CD4-positive, alpha-beta T cell treated with Interferon gamma for 1 hour (primary cell): ENCODE measurements around the gene KIDINS220.
A peak's percentile ranks its signal among the peaks of the same experiment; 100 is the strongest.

ENCODE experiments used
- DNase-seq: peaks from one replicate; pipeline ENCODE4 v3.0.0-alpha.2; 2020

Gene KIDINS220

GRCh38 chr2:8685697-8686358 is 151.6 kb downstream of the KIDINS220 start:
- peak; percentile 72 for DNase-seq

- peak; percentile 29 for DNase-seq
Observed at GRCh38 chr2:8684878-8685696, 152.3 kb downstream of the KIDINS220 start.

- DNase-seq: peak; percentile 33
Observed at GRCh38 chr2:8684540-8684877, 152.9 kb downstream of the KIDINS220 start.

GRCh38 chr2:8682719-8683667 is 154.4 kb downstream of the KIDINS220 start:
- DNase-seq: peak; percentile 34

- peak; percentile 98 for DNase-seq
Observed at GRCh38 chr2:8681786-8682692, 155.4 kb downstream of the KIDINS220 start, which contains the start of gene ID2. TSS of gene ID2 (plus strand) at chr2:8682056. CDS start at chr2:8682166, 110 bp downstream.

GRCh38 chr2:8680822-8681760 is 156.3 kb downstream of the KIDINS220 start:
- peak; percentile 42 for DNase-seq

- DNase-seq: no peak
Observed at GRCh38 chr2:8679827-8680731, 157.3 kb downstream of the KIDINS220 start.

GRCh38 chr2:8679567-8679826 is 157.9 kb downstream of the KIDINS220 start:
- no peak for DNase-seq
